ENCODE data around the gene DEFB132.

DEFB132 gene

DNA sequence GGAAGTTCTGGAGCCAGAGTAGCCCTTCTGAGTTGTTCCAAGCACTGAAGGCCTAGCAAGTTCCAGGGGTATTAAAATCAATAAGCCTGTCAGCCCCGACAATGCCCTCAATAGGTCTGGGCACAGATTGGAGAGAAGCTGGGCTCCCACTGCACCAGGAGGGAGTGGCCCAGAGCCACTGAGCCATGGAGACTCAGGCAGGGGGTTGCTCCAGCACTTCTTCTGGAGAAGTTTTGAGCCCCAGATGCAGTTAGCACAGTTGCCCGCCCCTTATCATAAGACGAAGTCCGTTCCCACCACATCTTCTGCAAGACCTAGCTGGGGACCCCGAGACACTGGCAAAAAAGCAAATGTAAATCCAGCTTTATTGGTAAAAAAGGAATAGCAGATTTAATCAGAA, 13.0 kb downstream of the DEFB132 start:
- TF ChIP-seq, protein P1, sequence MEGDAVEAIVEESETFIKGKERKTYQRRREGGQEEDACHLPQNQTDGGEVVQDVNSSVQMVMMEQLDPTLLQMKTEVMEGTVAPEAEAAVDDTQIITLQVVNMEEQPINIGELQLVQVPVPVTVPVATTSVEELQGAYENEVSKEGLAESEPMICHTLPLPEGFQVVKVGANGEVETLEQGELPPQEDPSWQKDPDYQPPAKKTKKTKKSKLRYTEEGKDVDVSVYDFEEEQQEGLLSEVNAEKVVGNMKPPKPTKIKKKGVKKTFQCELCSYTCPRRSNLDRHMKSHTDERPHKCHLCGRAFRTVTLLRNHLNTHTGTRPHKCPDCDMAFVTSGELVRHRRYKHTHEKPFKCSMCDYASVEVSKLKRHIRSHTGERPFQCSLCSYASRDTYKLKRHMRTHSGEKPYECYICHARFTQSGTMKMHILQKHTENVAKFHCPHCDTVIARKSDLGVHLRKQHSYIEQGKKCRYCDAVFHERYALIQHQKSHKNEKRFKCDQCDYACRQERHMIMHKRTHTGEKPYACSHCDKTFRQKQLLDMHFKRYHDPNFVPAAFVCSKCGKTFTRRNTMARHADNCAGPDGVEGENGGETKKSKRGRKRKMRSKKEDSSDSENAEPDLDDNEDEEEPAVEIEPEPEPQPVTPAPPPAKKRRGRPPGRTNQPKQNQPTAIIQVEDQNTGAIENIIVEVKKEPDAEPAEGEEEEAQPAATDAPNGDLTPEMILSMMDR (IDR thresholded peaks at IDR 0.05) = no peak

- TF ChIP-seq, protein P1 (IDR thresholded peaks at IDR 0.05) = no peak
These were observed 13.5 kb downstream of the DEFB132 start for GRCh38 chr20:271069-271468.

- TF ChIP-seq, protein P1 (IDR thresholded peaks at IDR 0.05) = no peak
These were observed 14.0 kb downstream of the DEFB132 start for GRCh38 chr20:271528-271927.

DNA sequence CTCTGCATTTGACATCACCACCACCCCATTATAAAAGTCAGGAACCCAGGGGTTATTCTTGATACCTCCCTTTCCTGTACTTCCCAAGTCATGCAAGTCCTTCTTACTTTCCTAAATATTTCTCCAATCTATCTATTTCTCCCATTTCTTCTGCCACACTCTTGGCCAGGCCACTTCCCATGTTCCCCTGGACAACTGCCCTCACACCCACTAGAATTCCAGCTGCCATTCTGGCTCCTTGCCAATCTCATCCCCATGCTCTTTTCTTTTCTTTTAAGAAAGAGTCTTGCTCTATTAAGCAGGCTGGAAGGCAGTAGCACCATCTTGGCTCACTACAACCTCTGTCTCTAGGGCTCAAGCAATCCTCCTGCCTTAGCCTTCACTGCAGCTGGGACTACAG, 15.2 kb downstream of the DEFB132 start:
- TF ChIP-seq, protein P1 (IDR thresholded peaks at IDR 0.05) = no peak

DNA sequence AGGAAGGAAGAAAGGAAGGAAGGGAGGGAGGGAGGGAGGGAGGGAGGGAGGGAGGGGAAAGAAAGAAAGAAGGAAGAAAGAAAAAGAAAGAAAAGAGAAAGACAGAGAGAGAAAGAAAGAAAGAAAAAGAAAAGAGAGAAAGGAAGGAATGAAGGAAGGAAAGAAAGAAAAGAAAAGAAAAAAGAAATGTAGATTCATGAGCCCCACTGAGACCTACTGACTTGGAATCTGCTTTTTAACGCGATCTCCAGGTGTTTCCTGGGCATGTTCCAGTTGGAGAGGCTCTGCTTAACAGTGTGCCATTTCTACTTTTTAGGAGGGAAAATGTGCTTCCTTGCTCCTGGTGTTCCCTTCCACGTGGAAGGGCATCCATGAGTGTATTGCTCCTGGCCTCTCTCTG, 16.4 kb downstream of the DEFB132 start:
- TF ChIP-seq, protein P1 (IDR thresholded peaks at IDR 0.05) = no peak

- TF ChIP-seq, protein P1 (IDR thresholded peaks at IDR 0.05) = no peak
These were observed 18.3 kb downstream of the DEFB132 start for GRCh38 chr20:275791-276190.

DNA sequence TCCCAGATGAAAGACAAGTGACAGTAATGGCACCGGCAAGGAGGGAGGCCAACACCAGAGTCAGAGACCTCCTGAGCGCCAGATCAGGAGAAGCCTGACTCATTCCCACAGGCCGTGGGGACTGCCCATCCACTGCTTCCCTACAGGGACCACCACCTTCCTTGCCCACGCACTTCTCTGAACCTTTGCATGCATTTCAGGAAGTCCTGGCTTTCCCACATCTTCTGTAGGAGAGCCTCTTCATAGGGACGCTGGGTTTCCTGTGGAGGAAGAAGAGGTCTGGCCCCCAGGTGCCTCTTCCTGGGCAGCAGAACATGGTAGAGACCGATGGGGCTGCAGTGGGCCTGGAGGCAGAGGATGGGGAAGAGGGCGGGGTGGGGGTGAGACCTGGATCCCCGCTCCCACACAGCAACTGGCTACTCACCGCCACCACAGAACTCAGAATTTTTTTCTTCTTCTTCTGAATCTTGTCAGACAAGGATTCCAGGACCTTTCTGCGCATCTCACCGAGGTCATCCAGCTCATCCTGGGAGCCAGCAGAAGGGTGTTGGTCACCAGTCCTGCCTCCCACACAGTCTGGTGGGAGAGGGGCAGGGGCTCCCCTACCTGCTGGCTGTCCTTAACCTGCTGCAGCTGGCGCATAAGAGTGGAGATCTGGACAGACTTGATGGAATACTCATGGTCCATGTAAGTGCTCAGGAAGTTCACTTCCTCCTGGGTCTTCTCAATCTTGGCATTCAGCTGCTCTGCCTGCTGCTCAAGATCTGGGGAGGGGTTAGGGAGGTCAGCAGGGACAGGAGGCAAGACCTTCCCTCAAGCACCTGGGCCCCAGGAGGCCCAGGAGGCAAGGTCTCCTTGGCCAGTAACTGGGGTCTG, 19.3 kb downstream of the DEFB132 start:
- TF ChIP-seq, protein P1 (IDR thresholded peaks at IDR 0.05) = no peak

DNA sequence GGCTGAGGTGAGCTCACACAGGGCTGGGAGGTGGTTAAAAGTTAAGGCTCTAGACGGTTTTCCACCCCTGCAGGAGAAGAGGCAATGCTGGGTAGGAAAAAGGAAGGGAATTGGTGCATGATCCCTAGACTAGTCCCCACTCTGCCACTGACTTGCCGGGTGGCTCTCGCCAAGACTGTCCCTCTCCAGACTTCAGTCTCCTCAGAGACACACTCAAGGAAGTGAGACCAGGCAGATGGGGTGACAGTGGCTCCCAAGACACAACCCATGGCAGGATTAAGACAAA, 19.9 kb downstream of the DEFB132 start:
- TF ChIP-seq, protein P1 (IDR thresholded peaks at IDR 0.05) = no peak
